NCI-H1092 treated with DMSO at 0.1 percent for 48 hours (cell line): ENCODE measurements around the gene STEAP1.
"Not testable (repeated sequence)": the region's sequence is repeated elsewhere in the genome, so short reads cannot be mapped to it uniquely, and the experiment has no call there.

Experiments
- DNase-seq: peaks from one replicate; lab custom pipeline; 2025; lab: John Stamatoyannopoulos, UW

STEAP1 gene

DNA sequence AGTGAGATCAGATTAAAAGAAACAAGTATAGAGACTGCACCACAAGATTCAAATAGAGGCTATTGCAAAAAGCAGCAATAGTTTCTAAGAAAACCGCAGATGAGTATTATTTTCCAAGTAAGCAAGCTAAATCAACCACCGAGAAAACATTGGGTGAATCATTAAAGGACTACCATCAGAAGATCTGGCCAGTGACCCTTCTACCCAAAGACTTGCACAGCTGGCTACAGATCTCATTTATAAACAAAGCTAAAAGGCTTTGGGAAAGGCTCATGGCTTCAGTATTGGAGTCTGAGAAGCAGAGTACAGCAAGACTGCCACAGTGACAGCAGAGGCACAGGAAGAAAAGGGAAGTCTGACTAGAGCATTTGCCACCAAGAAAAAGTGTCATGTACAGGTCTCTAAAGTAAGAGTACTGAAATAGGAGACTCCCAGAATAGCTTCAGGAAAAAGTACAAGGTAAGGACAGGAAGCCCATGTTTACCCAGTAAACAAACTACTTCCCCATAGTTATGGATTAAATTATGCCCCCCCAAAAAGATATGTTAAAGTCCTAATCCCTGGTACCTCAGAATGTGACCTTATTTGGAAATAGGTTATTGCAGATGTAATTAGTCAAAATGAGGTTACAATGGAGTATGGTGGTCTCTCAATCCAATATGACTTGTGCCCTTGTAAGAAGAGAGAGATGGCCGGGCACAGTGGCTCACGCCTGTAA is 19.0 kb downstream of the STEAP1 start:
- no peak for DNase-seq

DNA sequence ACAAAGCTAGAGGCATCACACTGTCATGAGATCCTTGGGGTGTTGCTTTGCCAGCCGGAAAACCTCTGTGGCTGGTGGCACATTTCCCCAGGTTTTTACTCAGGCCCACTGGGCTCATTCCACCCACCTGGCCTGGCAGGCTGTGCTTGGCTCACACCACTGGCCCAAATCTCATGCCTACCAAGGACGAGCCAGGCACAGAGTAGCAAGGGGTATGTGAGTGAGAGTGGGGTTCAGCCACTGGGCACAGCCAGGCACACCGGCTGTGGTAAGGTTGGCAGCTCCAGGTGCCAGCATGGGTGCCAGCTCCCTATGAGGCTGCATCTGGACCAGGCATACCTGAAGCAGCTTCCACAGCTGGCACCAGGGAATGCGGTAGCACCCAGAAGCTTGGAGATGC is 21.4 kb downstream of the STEAP1 start:
- DNase-seq: no peak

DNA sequence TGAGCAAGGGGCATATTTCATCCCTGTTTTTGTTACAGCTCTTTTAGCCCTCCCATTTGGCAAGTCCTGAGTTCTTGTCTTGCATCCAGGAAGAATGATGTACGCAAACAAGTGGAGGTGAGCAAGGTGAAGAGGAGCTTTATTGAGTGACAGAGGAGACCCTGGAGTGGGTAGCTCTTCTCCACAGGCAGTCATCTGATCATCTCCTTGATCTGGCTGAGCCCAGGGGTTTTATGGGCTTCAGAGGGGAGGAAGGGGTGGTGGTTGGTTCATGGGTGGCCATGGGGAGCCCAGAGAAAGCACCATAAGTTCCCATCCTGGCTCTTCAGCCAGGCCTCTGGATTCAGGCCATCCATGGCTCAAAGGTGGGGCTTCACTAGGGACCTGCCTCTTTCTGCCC is 21.9 kb downstream of the STEAP1 start:
- DNase-seq: no peak

DNA sequence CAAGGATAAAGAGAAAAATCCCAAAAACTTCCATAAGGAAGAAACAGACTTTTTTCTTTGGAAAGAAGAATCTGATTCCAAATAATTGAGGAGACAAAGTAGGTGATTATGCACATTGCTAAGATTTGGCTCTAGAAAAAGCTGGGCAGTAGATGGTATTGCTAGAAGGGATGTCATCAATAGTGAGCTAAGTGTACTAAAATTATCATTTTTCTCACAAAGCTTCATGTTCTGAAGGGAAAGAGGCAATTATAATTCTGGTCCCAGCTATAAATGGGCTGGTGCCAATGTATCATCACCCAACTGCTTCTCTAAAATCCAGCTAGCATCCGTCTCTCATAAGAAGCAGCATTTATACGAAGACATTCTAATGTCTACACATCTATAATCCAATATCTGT is 23.9 kb downstream of the STEAP1 start:
- DNase-seq: no peak

DNA sequence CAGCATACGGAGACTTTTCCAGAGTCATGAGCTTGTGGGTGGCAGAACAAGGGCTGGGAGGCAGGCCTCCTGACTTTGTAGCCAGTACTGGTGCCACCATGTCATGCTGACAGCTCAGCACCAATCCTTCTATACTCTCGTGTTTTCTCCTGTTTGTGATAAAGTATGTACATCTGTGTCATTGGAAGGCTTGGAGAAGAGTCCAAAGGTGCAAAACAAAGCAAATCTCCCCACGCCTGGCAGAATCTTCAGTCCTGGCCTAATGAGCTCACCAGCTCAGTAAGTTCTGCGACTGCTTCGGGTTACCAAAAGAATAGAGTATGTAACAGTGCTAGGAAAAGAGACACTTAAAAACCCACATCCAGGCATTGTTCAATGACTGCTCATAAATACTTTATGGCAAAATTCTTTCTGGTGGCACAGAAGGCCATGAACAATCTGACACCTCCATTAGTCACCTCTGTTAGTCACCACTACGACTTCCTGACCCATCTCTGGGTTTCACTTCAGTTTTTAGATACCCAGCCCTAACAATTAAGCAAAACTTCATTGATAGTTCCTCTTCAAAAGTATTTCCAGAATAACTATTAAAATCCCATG is 24.5 kb downstream of the STEAP1 start:
- DNase-seq: no peak

DNA sequence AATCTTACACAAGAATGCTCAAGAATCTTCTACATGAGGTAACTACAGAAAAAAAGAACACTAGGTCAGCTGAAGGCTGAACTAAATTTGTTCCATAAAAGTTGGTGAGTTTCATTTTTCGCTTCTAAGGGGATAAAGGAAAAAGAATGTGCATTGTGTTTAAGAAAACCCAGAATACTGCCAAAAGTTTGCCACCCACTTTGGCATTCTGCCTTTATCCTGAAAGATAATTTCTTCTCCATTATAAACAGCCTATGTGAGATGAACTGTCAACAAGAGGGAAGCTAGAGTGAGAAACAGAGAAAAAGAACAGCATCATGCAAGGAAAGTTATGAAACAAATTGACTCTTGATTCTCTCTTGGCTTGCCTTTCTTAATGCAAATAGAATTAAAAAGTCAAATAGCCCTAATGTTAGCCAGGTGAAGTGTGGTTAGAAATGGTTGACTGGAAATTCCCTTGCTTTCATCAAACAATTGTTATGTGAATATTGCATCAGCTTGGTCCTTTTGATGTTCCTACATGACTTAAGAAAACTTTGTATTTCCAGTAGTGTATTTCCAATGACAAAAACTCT is 25.8 kb downstream of the STEAP1 start:
- no peak for DNase-seq

DNA sequence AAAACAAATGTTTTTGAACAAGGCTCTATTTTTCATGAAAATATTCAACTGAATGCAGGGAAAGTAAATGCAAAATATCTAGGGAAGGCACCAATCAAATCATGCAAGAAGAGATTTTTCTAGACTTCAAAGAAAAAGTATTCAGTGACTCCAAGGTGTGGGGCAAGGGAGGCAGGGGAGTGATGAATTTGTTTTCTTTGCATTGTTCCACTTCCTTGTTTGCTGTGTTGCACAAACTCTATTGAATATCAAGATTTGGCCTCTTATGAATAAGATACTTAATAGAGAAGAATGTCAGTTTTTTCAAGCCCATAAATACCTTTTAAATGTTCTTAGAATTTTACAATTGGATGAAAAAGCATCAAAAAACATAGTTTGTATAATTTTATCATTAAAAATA is 26.4 kb downstream of the STEAP1 start:
- no peak for DNase-seq

DNA sequence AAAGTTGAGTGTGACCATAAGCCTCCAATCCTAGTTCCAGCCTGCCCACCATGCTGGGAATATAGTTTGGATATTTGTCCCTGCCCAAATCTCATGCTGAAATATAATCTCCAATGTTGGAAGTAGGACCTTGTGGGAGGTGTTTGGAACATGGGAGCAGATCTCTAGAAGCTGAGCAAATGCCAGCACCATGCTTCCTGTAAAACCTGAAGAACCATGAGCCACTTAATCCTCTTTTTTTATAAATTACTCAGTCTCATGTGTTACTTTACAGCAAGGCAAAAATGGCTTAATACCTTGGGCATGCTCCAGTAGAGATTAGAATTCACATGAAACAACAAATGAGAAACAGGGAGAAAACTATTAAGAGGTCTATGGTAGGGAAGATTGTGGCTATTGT is 27.2 kb downstream of the STEAP1 start:
- DNase-seq: no peak

DNA sequence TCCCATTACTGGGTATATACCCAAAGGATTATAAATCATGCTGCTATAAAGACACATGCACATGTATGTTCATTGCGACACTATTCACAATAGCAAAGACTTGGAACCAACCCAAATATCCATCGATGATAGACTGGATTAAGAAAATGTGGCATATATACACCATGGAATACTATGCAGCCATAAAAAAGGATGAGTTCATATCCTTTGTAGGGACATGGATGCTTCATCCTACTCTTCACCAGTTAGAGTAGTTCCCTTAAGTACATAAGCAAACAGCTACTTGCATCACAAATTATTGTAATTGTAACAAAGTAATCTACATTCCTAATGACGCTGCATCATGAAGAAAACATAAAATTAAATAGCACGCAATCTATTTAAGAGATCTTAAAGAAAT is 32.0 kb downstream of the STEAP1 start:
- not testable (repeated sequence) for DNase-seq

DNA sequence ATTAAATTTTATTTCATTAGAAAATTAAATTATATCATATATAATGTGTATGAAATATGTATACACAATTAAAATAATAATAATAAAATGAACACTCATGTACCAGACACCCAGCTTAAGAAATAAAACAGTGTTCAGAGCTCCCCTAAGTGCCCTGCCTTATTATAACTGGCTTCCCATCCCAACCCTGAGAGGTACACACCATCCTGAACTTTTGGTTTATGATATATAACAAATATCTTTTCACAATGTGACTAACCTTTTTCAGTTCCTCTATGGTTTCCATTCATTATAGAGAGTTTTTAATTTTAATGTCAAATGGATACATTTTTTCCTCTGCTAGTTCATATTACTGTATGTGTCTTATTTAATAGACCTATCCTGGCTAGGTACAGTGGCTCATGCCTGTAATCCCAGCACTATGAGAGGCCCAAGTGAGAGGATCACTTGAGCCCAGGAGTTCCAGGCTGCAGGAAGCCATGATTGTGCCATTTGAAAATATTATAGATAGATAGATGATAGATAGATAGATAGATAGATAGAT is 33.3 kb downstream of the STEAP1 start:
- no peak for DNase-seq

DNA sequence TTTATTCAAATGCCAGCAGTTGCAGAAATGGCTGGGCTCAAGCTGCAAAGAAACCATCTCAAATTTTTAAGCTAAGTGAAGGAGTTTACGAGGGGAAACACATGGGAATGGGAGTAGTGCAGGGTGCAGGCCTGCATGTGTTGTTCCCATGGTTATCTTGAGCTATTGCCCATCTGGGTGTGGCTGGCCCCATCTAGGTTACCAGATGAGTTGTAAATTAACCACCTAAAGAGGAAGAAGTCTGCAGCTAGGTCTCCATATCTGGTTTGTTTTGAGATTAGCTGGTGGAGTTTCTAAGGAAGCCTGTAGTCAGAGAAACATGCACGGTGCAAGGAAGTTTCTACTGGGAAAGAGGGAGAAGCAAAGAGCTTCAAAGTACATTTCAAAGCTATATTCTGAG is 34.0 kb downstream of the STEAP1 start:
- no peak for DNase-seq

DNA sequence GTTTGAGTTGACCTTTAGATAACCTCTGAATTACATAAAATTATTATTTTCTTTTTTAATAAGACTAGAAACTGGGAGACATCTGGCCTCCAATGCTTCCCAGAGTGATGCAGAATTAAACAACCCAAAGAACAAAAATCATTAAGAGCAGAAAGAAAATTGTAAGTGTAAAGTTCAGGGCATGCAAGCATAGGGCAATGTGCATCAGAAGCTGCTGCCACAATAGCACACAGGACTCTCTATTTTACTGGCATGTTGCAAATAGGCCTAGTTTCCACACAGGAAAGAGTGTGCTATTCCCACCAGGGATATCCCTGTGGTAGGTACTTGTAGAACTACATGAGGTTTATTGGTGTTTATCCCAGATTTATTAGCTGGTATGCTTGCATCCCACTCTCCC is 36.7 kb downstream of the STEAP1 start:
- no peak for DNase-seq

DNA sequence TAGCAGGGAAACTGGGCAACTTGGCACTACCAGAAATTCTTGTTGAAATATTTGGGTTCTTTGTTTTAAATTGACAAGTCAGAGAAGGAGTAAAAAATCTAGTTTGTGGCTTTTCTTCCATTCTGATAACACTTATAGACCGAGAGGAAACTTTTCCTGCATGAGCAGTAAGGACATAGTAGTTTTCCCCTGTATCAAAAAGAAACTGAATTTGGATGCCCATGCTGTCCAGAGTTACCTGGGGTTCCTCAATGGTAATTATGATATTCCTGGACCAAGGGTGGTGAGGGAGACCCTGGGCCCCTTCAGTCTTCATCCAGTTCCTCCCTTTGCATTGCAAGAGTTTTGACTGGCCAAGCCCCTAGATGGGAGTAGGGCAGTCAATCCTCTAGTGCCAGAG is 37.4 kb downstream of the STEAP1 start:
- no peak for DNase-seq

DNA sequence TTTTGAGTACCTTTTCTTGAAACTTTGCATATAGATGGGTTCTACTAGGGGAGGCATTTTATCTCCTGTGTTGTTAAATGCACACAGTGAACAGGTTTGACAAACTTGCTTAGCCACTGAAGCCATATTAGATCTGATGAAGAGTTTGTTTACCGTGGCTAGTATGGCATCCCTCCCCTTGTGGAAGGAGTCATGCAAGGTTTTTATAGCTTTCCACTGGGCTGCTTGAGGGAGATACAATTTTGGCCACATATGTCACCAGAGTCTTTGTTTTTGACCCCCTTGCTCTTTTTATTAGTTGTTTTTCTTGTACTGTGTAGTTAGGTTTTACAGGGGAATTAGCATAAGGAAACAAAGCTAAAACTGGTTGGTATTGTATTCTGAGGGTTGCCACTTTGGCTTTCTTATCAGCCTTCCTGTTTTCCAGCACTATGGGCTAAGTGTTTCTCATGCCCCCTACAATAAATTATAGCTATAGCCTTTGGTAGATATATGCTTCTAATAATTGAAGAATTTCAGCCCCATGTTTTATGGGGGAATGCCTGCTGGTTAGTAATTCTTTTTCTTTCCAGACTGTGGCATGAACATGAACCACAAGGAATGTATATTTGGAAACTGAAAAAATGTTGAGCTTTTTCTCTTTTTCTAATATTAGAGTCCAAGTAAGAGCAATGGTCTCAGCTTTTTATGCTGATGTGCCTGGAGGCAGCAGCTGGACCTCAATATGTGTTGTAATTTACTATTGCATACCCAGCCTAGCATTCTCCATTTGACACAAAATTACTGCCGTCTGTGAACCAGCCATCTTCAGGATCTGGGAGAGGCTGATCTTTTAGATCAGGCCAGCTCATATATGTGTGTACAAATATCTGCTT is 38.8 kb downstream of the STEAP1 start:
- no peak for DNase-seq

DNA sequence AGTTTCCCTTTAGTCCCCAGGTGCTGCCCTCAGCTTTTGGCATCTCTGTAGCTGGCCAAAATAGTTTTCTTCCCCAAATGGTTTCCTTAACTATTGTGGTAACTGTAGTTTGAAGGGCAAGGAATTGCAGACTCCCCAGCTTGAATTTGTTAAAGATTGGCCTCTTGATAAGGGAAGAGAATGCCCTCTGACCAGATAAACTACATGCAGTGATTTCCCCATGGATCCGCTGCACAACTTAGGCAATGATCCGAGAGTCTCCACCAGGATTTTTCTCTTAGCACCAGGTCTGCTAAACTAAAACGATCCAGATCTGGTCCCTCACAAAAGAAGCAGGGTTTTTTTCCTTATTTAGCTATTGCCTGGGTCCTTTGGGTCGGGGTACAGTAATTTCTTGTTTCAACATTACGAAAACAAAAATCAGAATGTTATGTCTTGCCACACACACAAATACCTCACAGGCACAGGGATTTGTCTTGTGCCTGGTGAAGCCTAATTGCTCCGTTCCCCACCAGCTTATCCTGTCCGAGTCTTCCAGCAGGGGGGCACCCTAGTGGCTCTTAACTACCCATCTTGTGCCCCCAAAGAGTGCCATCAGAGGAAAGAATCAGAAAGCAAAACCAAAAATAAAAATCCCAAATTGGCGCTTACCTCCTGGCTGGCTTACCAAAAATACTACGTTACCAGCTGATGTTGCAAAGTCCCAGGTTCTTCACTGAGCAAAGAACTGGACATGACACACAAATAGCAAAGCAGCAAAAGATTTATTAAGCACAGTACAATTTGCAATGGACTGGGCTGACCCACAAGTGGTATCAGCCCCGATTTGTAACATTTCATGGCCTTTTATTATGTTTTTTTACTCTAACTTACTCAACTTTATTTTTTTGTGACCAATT is 40.9 kb downstream of the STEAP1 start:
- no peak for DNase-seq

DNA sequence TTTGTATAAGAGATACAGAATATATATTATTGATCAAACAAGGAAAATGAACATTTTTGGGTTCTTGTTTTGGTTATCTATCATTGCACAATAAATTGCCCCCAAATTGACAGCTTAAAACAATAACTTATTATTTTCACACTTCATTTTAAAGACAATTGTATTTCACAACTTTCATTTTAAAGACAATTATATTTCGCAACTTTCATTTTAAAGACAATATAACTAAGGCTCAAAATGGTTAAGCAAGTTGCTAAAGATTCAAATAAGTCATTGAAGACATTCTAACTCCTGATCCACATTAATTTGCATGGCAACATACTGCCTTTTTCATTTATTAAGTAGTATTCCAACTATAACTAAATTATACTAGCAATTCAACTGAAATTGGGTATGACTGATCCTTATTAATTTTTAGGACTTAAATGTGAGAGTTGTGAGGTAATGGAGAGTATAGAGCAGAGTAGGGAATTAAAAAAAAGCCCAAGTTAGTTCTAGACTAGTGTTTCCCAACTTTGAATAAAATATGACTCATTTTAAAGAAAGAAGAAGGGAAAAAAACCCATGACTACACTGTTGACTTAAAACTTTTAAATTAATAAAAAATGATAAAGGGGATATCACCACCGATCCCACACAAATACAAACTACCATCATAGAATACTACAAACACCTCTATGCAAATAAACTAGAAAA is 47.4 kb downstream of the STEAP1 start:
- DNase-seq: no peak

DNA sequence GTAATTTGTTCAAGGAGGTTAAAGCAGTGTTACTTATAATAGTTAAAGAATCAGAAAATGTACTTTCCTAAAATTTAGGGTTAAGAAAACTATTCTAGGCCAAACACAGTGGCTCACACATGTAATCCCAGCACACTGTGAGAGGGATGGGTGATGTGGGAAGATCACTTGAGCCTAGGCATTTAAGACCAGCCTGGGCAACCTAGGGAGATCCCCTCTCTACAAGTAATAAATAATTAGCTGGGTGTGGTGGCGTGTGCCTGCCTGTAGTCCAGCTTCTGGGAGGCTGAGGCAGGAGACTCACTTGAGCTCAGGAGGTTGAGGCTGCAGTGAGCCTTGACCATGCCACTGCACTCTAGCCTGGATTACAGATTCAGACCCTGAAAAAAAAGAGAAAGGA is 53.7 kb downstream of the STEAP1 start:
- no peak for DNase-seq

DNA sequence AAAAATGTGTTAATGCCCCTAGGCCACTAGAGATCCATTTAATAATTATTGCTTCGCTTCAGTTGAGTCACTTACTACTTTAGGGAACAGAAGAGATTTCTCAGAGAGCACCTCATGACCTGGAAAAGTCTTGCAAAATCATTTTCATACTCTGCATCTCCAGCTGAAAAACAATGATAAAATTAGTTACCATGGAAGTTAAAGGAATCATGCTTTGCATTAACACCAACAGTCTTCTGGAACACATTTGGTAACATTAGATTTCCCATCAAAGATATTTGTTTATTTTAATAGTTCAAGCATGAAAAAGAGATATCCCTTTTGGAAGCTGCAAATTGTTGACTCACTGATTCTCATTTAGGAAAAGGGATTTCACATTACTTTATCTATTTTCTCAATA is 55.5 kb downstream of the STEAP1 start:
- no peak for DNase-seq

DNA sequence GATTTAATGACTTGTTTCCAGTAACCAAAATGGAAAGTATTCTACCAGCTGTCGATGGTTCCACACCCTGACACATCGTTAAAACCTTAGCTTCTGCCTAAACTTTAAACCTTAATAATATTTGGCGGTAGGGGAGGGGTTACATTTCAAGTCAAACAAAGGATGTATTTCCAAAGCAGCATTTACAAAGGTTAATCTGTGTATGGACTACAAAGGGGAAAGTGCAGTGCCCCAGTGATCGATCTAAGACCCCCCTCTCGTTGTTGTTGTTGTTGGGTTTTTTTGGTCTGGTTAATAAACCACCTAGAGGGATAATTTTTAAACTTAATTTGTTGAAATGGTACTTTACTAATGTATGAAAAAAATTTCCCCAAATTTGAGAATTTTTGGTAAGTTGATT is 56.2 kb downstream of the STEAP1 start:
- no peak for DNase-seq

DNA sequence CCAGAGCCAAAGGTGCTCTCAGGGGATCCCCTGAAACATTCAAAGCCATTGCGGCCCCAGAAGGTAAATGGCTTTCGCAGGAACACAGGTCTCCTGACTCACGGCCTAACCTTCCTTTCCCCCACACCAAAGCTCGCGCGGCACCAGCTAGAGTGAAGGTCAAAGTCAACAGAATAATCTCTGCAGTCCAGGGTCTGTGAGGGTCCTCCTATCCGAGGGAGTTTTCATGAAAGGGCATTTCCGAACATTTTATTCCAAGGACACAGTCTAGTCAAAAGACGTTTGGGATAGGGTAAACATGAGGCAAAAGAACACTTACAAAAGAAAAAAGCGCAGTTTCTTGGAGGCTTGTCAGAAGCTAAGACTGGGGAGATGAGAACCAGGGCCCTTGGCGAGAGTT is 56.7 kb downstream of the STEAP1 start:
- no peak for DNase-seq
